ENCODE measurements around the gene NUDT4B. TPM values are rescaled to one million over a fixed set of nuclear protein-coding genes. Genes with fewer than 3 reads are reported as not detected.
"Not testable (repeated sequence)": the region's sequence is repeated elsewhere in the genome, so short reads cannot be mapped to it uniquely, and the experiment has no call there.

The NUDT4B gene
- total RNA-seq, 1 experiment from 2014 or later, result 1.7 TPM

DNA sequence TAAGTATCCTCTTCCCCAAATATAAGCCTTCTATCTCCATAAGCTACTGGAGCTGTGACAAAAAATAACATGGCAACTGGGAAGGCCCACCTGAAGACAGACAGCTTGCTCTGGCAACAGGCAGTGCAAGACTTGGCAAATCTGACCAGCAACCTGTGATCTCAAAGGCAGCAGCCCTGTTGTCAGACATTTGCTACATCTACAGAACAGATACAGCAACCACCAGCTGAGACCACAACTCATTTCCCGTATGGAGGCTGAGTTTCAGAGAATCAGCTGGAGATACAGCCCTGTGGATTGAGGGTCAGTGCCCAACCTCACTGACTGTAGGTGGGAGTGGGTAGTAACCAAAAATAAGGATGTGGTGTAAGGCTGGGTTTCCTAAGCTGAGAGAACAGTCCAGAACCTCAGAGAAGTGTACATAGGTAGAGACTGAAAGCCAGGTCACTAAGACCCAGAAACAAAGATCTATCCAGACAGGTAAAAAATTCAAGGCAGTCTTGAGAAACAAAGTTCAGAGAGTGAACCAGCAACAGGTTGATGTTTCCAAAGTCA, 31.5 kb upstream of the NUDT4B start:
- BruUV-seq (replicated peaks); H3K9me3 Mint-ChIP-seq (ENCODE audit: low read depth, unreplicated experiment); CTCF ChIA-PET; H3K27me3 Mint-ChIP-seq (ENCODE audit: unreplicated experiment); H3K4me3 Mint-ChIP-seq (ENCODE audit: low read depth, unreplicated experiment); H3K36me3 Mint-ChIP-seq (ENCODE audit: insufficient read depth, unreplicated experiment); H3K27ac Mint-ChIP-seq (ENCODE audit: unreplicated experiment); H3K4me1 Mint-ChIP-seq (ENCODE audit: low read depth, unreplicated experiment); intact Hi-C loops (cut with micrococcal nuclease; ENCODE audit: unreplicated experiment); DNase-seq: not testable (repeated sequence)

DNA sequence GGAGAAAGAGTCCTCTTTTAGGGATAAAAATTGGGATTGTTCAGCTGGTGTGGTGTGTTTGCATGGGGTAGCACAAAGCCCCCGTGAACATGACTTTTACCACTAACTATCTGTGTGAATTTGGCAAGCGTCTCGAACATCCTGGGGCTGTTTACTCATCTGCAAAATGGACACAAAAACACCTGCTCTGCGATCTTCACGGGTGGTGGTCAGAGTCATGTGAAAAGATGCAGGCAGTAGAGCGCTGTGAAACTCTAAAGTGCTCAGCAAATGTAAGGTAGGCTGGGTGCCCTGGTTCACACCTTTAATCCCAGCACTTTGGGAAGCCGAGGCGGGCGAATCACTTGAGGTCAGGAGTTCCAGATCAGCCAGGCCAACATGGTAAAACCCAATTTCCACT, 27.7 kb upstream of the NUDT4B start:
- H3K36me3 Mint-ChIP-seq (ENCODE audit: insufficient read depth, unreplicated experiment); H3K27me3 Mint-ChIP-seq (ENCODE audit: unreplicated experiment); H3K4me1 Mint-ChIP-seq (ENCODE audit: low read depth, unreplicated experiment); H3K9me3 Mint-ChIP-seq (ENCODE audit: low read depth, unreplicated experiment); CTCF ChIA-PET; H3K4me3 Mint-ChIP-seq (ENCODE audit: low read depth, unreplicated experiment); H3K27ac Mint-ChIP-seq (ENCODE audit: unreplicated experiment); intact Hi-C loops (cut with micrococcal nuclease; ENCODE audit: unreplicated experiment); BruUV-seq (replicated peaks); DNase-seq: not testable (repeated sequence)

DNA sequence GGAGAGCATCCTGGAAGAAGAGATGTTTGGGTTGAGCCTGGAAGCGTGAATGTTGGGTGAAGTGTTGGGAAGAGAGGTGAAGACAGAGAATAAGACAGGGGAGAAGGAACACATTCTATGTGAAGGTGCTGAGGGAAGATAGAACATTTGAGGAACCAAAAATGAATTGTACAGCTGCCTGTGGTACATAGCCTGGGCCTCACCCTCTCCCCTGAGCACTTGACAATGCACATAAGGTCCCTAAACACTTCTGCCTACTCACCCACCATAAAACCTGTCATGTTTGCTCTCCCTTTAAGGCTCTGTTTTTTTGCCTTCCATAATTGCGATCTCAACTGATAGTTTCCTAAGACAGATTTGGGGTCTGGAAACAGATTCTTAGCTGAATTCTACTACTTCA, 25.8 kb upstream of the NUDT4B start:
- DNase-seq; H3K9me3 Mint-ChIP-seq (ENCODE audit: low read depth, unreplicated experiment); H3K27me3 Mint-ChIP-seq (ENCODE audit: unreplicated experiment); H3K36me3 Mint-ChIP-seq (ENCODE audit: insufficient read depth, unreplicated experiment); BruUV-seq (replicated peaks); CTCF ChIA-PET; H3K4me1 Mint-ChIP-seq (ENCODE audit: low read depth, unreplicated experiment); intact Hi-C loops (cut with micrococcal nuclease; ENCODE audit: unreplicated experiment); H3K4me3 Mint-ChIP-seq (ENCODE audit: low read depth, unreplicated experiment); H3K27ac Mint-ChIP-seq (ENCODE audit: unreplicated experiment): not testable (repeated sequence)

DNA sequence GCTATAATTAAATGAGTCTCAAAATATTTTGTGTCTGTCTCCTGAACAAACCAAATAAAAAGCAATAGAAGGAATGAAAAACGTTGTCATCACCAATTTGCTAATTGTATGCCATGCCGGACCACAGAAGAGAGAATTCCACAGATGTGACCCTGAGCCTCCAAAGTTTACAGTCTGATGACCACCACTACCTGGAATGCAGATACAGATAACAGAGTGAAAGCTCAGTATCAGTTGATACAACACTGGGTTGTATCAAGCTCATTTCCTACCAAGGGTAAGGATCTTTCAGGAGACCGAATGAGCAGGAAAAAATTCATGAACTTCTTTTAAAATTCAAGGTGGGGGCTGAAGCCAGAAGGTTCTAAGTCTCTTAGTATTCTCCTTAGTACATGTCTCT, 25.1 kb upstream of the NUDT4B start:
- not testable (repeated sequence) for H3K9me3 Mint-ChIP-seq (ENCODE audit: low read depth, unreplicated experiment)

DNA sequence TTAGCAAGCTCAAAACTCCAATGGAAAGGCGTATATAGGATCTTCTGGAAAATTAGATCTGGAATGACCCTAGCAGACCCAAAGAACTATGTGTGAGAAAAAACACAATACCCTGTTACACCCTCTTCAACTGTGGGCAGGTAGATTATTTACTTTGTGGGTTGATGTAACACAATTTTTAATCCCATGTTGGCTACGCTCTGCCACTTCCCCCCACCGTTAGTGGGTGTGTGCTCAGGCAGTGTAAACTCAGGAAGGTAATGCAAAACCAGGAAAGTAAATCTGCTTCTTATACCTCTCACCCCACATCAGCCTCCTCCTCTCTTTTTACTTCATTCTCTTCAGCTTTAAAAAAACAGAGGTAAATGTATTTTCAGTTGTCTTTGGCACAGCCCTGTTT, 23.7 kb upstream of the NUDT4B start:
- H3K4me1 Mint-ChIP-seq (ENCODE audit: low read depth, unreplicated experiment); CTCF ChIA-PET; H3K4me3 Mint-ChIP-seq (ENCODE audit: low read depth, unreplicated experiment); H3K27me3 Mint-ChIP-seq (ENCODE audit: unreplicated experiment); H3K36me3 Mint-ChIP-seq (ENCODE audit: insufficient read depth, unreplicated experiment); intact Hi-C loops (cut with micrococcal nuclease; ENCODE audit: unreplicated experiment); DNase-seq; H3K9me3 Mint-ChIP-seq (ENCODE audit: low read depth, unreplicated experiment); H3K27ac Mint-ChIP-seq (ENCODE audit: unreplicated experiment); BruUV-seq (replicated peaks): not testable (repeated sequence)

More for the DNA sequence above, 25.1 kb upstream of the NUDT4B start:
- DNase-seq; H3K36me3 Mint-ChIP-seq (ENCODE audit: insufficient read depth, unreplicated experiment); intact Hi-C loops (cut with micrococcal nuclease; ENCODE audit: unreplicated experiment); H3K4me1 Mint-ChIP-seq (ENCODE audit: low read depth, unreplicated experiment); H3K27ac Mint-ChIP-seq (ENCODE audit: unreplicated experiment); H3K4me3 Mint-ChIP-seq (ENCODE audit: low read depth, unreplicated experiment); H3K27me3 Mint-ChIP-seq (ENCODE audit: unreplicated experiment); CTCF ChIA-PET; BruUV-seq (replicated peaks): not testable (repeated sequence)

DNA sequence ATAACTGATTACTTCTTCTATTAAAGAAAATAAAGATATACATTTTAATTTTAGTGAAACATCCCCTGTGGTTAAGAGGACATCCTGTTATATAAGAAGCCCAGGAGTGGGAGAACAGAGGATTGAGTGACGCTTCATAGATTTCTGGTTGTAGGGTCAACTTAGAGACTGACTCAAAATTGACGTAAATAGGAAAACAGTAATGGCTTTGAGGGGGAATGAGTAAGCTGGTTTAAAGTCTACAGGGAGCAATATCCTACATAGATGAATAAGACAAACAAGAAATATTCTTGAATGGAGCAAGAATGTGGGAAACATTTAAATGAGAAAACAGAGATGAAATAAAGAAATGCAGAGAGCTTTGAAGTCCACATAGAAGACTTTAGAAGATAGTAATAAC, 20.7 kb upstream of the NUDT4B start:
- H3K36me3 Mint-ChIP-seq (ENCODE audit: insufficient read depth, unreplicated experiment); H3K4me1 Mint-ChIP-seq (ENCODE audit: low read depth, unreplicated experiment); intact Hi-C loops (cut with micrococcal nuclease; ENCODE audit: unreplicated experiment); DNase-seq; CTCF ChIA-PET; H3K27me3 Mint-ChIP-seq (ENCODE audit: unreplicated experiment); BruUV-seq (replicated peaks); H3K4me3 Mint-ChIP-seq (ENCODE audit: low read depth, unreplicated experiment); H3K9me3 Mint-ChIP-seq (ENCODE audit: low read depth, unreplicated experiment); H3K27ac Mint-ChIP-seq (ENCODE audit: unreplicated experiment): not testable (repeated sequence)

DNA sequence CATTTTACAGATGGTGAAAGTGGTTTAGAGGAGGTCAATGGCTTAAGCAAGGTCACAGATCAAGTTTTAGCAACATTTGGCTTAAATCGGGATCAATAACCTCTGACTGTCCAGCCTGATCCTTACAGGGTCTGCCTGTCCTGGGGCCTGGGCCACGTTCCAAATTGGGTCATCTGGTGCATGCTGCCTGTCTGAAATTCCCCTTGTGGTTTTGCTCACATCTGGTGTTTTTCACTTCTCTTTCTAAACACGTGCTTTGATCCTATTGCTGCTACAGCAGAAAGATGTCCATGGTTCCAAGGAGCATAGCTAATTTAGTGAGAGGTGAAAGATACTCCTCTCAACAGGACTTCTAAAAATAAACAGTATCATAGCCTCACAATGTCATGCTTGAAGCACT, 19.4 kb upstream of the NUDT4B start:
- intact Hi-C loops (cut with micrococcal nuclease; ENCODE audit: unreplicated experiment); H3K27ac Mint-ChIP-seq (ENCODE audit: unreplicated experiment); H3K4me1 Mint-ChIP-seq (ENCODE audit: low read depth, unreplicated experiment); H3K27me3 Mint-ChIP-seq (ENCODE audit: unreplicated experiment); DNase-seq; H3K9me3 Mint-ChIP-seq (ENCODE audit: low read depth, unreplicated experiment); BruUV-seq (replicated peaks); H3K4me3 Mint-ChIP-seq (ENCODE audit: low read depth, unreplicated experiment); H3K36me3 Mint-ChIP-seq (ENCODE audit: insufficient read depth, unreplicated experiment); CTCF ChIA-PET: not testable (repeated sequence)

DNA sequence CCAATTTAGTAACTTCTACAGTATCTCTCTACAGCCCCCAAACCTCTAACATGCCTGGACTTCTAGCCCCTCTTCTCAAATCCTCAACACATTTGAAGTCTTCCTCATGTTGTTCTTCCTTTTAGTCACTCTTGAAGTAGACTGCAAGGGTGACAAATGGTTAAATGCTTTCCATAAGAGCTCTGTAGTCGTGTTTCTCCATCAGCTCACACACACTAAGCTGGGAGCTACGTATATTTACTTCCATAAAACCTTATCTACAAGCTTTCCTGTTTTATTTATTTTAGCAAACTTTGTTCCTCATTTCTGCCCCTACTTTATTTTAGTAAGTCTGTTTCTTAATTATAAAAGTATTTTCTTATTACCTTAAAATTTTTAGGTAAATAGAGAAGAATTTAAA, 19.0 kb upstream of the NUDT4B start:
- H3K27ac Mint-ChIP-seq (ENCODE audit: unreplicated experiment); H3K9me3 Mint-ChIP-seq (ENCODE audit: low read depth, unreplicated experiment); BruUV-seq (replicated peaks); CTCF ChIA-PET; DNase-seq; H3K27me3 Mint-ChIP-seq (ENCODE audit: unreplicated experiment); H3K4me1 Mint-ChIP-seq (ENCODE audit: low read depth, unreplicated experiment); intact Hi-C loops (cut with micrococcal nuclease; ENCODE audit: unreplicated experiment); H3K4me3 Mint-ChIP-seq (ENCODE audit: low read depth, unreplicated experiment); H3K36me3 Mint-ChIP-seq (ENCODE audit: insufficient read depth, unreplicated experiment): not testable (repeated sequence)

DNA sequence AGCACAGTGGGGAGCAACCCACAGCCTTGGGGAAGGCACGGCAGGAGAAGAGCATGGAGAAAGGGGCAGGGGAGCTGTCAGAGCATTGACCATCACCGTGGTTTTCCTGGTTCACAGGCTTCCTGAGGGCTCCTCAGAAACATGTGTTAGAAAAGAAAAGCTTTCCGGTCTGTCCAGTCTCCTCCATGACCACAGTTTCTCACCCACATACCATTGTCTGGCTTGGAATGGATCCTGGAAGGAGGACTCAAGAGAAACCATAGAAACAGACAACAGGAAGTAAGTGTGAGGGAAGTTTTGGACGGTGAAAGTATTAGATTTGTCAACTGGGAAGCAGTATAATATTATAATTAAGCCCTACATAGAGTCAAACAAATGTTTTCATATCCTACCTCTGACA, 16.3 kb upstream of the NUDT4B start:
- H3K27me3 Mint-ChIP-seq (ENCODE audit: unreplicated experiment); H3K4me3 Mint-ChIP-seq (ENCODE audit: low read depth, unreplicated experiment); H3K36me3 Mint-ChIP-seq (ENCODE audit: insufficient read depth, unreplicated experiment); BruUV-seq (replicated peaks); CTCF ChIA-PET; H3K9me3 Mint-ChIP-seq (ENCODE audit: low read depth, unreplicated experiment); DNase-seq; H3K27ac Mint-ChIP-seq (ENCODE audit: unreplicated experiment); H3K4me1 Mint-ChIP-seq (ENCODE audit: low read depth, unreplicated experiment); intact Hi-C loops (cut with micrococcal nuclease; ENCODE audit: unreplicated experiment): not testable (repeated sequence)

DNA sequence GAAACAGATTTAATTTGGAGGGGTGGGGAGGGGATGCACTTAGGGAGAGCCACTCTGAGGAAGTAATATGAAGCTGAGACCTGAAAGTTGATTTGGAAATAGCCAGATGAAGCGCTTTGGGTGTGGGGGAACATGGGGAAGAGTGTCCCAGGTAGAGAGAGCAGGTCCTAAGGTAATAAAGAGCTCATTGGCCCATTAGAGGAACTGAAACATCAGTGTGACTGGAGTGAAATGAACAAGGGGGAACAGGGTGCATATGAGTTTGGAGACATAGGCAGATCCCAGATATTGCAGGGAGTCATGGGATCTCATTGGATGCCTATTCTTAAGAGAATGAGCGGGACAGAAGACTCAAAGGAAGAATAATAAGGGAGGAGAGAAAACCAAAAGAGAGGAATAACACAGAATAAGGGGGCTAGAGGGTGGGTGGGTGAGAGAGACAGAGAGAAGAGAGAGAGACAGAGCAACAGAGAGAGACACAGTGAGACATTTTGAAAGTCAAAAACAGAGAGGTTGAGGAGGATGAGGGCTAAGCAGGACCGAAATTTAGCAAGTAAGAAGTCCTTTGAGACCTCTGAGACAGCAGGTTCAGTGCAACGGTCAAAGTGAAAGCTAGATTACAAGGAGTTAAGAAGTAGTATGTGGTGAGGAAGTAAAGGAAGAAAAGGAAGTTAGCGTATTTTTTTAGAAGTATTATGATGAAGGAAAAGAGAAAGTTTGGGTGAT, 14.8 kb upstream of the NUDT4B start:
- CTCF ChIA-PET; BruUV-seq (replicated peaks); H3K9me3 Mint-ChIP-seq (ENCODE audit: low read depth, unreplicated experiment); H3K36me3 Mint-ChIP-seq (ENCODE audit: insufficient read depth, unreplicated experiment); H3K27me3 Mint-ChIP-seq (ENCODE audit: unreplicated experiment); H3K4me3 Mint-ChIP-seq (ENCODE audit: low read depth, unreplicated experiment); H3K27ac Mint-ChIP-seq (ENCODE audit: unreplicated experiment); H3K4me1 Mint-ChIP-seq (ENCODE audit: low read depth, unreplicated experiment); DNase-seq; intact Hi-C loops (cut with micrococcal nuclease; ENCODE audit: unreplicated experiment): not testable (repeated sequence)

Measured in Calu3 (cell line).